Measurements from ENCODE around the gene TTL.

The TTL gene

GRCh38 chr2:112583497-112584133, 101.7 kb downstream of the TTL start:
- no peak for DNase-seq (ENCODE audit: low read depth in 2 of 2)

- peak; percentile 84 to 87 for DNase-seq (ENCODE audit: low read depth in 2 of 2)
Observed at GRCh38 chr2:112584134-112584890, 102.4 kb downstream of the TTL start, which contains the start of gene CHCHD5. TSS of gene CHCHD5 (plus strand) at chr2:112584609. CDS start at chr2:112584648, 39 bp downstream.

GRCh38 chr2:112584891-112585250, 102.9 kb downstream of the TTL start:
- no peak for DNase-seq (ENCODE audit: low read depth in 2 of 2)

- no peak for DNase-seq (ENCODE audit: low read depth in 2 of 2)
Observed at GRCh38 chr2:112585400-112585799, 103.4 kb downstream of the TTL start.

GRCh38 chr2:112585873-112586464, 104.0 kb downstream of the TTL start:
- DNase-seq (ENCODE audit: low read depth in 2 of 2), result no peak

- DNase-seq (ENCODE audit: low read depth in 2 of 2), result no peak
Observed at GRCh38 chr2:112588611-112589045, 106.7 kb downstream of the TTL start.

All from stimulated activated CD8-positive, alpha-beta memory T cell treated with anti-CD3 and anti-CD28 coated beads, Interleukin-2, amount 100 ng/mL, for 1 hour (primary cell).